Raji (cell line): ENCODE measurements around the gene INPP4B.

ENCODE experiments used
- POLR2A ChIP-seq: IDR thresholded peaks from 2 replicates; pipeline ENCODE4 v1.6.1; 2011; ENCODE audit warnings: low read depth, low read length, control low read depth; ENCODE audit not compliant: insufficient read depth

Gene INPP4B

DNA sequence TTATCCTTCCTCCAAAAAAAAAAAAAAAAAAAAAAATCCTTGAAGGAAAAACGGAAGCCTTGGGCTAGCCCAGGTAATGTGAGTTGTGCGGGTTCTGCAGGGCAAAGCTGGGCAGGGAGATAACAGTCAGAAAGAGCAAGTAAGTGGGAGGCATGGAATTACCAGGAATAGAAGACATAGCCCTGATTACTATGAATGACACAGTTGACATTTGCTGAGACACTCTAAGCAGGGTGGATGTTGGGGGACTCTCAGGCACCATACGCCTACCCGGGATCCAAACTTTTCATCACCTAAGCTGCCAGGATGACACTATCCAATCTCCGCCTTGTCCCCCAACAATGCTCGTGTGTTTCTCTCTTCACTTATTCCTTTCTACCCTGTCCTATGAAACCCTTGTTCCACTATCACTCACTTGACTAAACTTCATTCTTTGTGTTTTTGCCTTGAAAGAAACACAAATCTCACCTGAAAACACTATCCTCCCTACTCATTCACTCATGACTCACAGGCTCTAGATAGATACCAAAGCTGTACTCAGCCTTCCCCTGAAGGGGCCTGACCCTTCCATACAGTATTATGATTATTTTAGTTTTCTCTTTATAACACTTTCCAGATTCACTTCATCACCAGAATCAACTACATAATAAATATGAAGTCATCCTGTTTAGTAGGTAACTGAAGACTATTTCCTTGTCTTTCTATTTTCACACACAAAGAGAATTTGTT is 158.4 kb downstream of the INPP4B start:
- no peak for TF ChIP-seq POLR2A

DNA sequence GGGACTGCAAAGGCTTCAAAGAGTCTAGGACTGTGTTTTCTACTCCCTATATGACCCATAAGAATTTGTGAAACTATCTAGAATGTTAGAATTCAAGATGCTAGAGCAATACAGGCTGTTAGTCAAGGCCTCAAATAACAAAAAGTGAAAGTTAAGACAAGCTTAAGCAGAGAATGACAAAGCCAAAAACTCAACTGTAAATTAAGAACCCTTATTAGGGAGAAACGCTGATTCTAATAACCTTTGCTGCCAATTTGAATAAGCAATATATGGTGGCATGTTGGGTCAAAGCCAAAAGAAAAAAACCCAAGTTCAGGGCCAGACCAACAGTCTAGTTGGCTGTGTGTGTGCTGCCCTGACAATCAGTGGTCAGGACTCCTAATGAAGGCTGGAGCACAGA is 160.0 kb downstream of the INPP4B start:
- TF ChIP-seq POLR2A, result no peak

- no peak for TF ChIP-seq POLR2A
Measured at GRCh38 chr4:142683997-142684396, 162.1 kb downstream of the INPP4B start.

GRCh38 chr4:142683503-142683902 is 162.6 kb downstream of the INPP4B start:
- no peak for TF ChIP-seq POLR2A

GRCh38 chr4:142671516-142671915 is 174.6 kb downstream of the INPP4B start:
- no peak for TF ChIP-seq POLR2A

- no peak for TF ChIP-seq POLR2A
Measured at GRCh38 chr4:142663828-142664227, 182.3 kb downstream of the INPP4B start.

GRCh38 chr4:142660728-142661127 is 185.4 kb downstream of the INPP4B start:
- TF ChIP-seq POLR2A, result no peak

- no peak for TF ChIP-seq POLR2A
Measured at GRCh38 chr4:142656178-142656577, 189.9 kb downstream of the INPP4B start.

DNA sequence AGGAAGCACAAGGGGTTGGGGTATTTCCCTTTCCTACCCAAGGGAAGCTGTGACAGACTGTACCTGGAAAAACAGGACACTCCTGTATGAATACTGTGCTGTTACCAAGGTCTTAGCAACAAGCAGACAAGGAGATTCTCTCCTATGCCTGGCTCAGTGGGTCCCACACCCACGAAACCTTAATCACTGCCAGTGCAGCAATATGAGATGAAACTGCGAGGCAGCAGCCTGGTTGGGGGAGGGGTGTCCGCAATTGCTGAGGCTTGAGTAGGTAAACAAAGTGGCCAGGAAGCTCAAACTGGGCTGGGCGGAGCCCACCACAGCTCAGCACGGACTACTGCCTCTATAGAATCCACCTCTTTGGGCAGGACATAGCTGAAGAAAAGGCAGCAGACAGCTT is 197.7 kb downstream of the INPP4B start:
- no peak for TF ChIP-seq POLR2A

GRCh38 chr4:142645475-142646108 is 200.5 kb downstream of the INPP4B start:
- TF ChIP-seq POLR2A, result no peak

- no peak for TF ChIP-seq POLR2A
Measured at GRCh38 chr4:142637614-142638013, 208.5 kb downstream of the INPP4B start.

DNA sequence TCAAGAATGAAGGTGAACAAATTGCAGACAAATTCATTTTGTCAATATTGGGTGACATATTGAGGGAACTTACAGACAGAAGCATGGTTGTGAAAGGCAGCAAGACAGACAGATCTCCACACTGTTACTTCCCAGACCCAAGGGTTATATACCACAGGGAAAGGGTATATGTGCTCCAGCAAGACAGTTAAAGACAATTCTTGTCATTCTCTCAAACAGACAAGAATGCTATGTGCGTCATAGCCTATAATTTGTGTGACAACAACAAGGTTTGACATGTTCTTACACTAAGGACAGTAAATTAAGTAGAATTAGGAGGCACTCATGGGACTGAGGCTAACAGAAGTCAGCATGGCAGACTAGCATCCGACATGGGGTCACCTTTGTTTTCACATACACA is 214.3 kb downstream of the INPP4B start:
- no peak for TF ChIP-seq POLR2A

GRCh38 chr4:142615324-142615665 is 230.8 kb downstream of the INPP4B start:
- no peak for TF ChIP-seq POLR2A

- no peak for TF ChIP-seq POLR2A
Measured at GRCh38 chr4:142614621-142615323, 231.3 kb downstream of the INPP4B start.

DNA sequence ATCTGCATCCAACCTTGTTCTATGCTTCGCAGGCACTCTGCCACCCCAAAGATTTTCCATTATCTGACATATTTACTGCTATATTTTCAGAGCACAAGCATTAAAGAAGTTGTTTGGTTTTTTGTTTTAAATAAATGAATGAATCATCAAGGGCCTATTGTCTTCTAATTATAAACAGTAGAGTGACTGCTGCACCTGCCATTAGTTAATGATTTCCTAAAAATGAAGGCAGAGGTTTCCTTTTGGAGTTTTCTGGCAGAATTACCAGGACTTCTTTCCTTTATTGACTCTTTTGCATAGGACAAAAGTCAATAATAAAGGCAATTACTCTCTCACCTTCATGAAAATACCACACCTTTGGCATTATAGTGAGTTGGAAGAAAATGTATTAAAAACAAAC is 238.1 kb downstream of the INPP4B start:
- no peak for TF ChIP-seq POLR2A

GRCh38 chr4:142600952-142601351 is 245.1 kb downstream of the INPP4B start:
- TF ChIP-seq POLR2A, result no peak
